Measurements from ENCODE around the gene PANK3.
"Not testable (repeated sequence)": the region's sequence is repeated elsewhere in the genome, so short reads cannot be mapped to it uniquely, and the experiment has no call there.

PANK3 gene

DNA sequence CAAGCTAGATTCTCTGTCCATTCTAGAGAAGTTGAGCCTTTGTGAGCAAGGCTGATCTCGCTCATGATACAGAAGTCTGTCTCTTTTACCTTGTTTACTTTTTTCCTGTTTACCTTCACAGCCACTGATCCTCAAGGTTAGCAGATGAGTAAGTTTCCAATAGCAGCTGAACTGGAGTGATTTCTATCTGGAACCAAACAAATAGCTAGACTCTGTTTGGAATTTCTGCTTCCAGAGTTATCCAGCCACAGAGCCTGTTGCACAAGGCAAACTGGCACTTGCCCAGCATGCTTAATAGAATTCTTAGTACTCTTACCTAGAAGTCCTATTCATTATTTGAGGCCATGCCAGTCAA lies 12.8 kb upstream of the PANK3 start:
- no peak for DNase-seq (ENCODE audit: low read depth in 3 of 3)

DNA sequence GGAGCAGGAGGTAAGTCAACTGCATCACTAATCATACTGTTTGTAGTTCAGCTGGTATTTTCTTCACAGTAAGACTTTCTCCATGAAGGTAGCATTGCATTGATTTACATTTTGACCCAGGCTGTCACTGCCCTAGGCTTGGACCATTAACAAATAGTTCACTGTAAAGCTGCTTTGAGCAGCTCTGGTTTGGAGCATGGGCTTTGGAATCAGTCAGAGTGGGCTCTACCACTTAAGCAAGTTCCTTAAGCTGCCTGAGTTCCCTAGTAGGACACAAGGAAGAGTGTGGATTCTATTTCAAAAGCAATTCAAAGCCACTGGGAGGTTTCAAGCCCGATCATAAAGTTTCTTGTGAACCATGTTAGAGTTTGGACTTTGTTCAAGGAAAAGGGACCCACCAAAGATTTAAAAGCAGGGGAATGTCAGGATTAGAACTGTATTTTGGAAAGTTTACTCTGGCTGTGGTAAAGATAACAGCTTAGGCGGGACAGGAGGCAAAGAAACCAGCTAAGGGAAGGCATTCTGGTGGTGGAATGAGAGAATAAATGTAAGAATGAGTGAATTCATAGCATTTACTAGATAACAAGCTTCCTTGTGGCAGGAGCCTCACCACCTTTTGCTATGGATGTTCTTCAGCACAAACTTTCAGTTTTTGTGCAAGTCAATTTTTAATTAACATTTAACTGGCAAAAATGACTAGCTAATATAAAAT lies 12.3 kb upstream of the PANK3 start:
- no peak for DNase-seq (ENCODE audit: low read depth in 3 of 3)

DNA sequence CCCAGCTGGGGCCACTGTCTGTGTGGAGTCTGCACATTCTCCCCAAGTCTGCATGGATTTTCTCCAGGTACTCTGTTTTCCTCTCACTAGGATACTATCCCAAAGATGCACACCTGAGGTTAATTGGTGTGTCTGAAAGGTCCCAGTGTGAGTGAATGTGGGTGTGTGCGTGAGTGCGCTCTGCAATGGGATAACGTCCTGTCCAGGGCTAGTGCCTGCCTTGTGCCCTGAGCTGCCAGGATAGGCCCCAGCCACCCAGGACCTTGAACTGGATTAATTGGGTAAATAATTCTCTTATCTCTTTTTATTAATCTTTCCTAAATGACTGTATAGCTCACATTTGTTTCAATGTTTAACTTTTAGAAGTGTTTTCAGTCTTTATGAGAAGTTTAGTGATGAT lies 11.5 kb upstream of the PANK3 start:
- DNase-seq (ENCODE audit: low read depth in 3 of 3): no peak

DNA sequence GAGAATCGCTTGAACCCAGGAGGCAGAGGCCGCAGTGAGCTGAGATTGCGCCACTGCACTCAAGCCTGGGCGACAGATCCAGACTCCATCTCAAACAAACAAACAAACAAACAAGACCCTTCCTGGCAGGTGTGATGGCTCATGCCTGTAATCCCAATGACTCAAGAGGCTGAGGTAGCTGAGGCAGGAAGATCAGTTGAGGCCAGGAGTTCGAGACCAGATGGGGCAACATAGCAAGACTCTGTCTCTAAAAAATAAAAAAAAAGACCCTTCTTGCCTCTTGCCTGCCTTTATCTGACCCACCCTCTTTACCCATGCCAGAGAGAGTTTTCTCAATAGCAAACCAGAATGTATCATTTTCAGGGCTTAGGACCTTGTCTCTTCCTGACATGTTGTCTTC lies 8.8 kb upstream of the PANK3 start:
- DNase-seq (ENCODE audit: low read depth in 3 of 3): no peak

DNA sequence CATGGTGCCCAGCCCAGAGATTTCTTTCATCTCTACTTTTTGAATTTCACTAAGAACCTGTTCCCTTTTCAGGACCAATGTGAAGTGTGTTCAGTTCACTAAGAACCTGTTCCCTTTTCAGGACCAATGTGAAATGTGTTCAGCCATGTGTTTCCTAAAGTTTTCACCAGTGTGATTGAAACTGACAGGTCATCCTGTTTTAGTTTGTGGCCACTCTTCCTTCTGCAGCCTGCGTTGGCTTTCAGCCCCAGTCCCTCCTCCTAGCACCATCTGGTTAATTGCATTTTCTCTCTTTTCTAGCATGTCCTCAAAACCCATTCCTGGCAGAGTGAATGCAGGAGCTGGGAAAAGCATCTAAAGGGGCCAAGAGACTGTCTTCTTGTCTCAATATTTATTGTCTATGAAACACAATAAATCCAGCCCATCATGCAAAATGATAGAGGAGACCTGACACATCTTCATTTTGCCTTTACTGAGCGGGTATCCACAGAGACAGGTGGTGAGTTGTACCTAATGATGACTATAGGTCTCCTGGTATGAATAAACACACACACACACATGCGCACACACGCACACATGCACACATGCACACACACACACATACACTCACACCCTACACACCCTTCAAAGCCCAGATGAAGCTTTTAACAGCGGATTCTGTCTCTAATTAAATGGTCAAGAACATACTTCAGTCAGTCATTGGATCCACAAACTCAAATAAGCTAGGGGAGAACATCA lies 6.1 kb upstream of the PANK3 start:
- no peak for DNase-seq (ENCODE audit: low read depth in 3 of 3)

DNA sequence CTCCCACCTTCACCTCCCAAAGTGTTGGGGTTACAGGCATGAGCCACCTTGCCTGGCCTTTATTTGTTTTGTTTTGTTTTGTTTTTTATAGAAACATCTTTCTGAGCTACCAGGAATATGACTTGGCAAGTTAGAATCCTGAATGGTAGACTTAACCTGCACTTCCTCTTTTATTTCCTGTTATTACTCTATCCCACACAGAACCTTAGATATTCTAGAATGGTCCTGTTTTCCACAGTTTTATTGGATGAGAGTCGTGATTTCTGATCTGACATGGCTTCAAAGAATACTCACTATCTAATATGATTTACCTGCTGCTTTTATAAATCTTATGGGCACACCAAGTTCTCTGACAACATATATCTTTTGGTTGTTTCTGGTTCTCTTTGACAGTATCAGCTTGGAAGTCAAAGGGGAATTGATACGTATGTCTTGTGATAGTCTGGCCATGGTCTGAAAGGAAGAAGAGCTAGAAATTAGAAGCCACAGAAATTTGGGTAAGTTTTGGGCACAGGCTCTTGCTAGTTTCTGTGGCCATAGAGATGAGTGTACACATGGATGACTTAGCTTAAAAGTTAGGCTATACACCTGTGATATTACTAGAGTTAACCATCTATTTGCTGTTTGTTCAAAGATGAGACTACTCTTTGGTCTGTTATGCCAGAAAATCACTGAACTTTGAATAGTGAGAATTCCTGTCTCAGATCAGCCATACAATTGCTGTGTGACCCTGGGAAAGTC lies 4.7 kb upstream of the PANK3 start:
- DNase-seq (ENCODE audit: low read depth in 3 of 3): no peak

DNA sequence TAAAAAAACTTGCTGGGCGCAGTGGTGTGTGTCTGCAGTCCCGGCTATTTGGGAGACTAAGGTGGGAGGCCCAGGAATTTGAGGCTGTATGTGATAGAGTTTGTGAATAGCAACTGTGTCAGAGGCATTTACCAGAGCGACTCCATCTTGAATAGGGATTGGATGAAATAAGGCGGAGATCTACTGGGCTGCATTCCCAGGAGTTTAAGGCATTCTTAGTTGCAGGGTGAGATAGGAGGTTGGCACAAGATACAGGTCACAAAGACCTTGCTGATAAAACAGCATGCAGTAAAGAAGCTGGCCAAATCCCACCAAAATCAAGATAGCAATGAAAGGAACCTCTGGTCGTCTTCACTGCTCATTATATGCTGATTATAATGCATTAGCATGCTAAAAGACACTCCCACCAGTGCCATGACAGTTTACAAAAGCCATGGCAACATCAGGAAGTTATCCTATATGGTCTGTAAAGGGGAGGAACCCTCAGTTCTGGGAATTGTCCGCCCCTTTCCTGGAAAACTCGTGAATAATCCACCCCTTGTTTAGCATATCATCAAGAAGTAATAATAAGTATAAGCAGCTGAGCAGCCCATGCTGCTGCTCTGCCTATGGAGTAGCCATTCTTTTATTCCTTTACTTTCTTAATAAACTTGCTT lies 1.8 kb upstream of the PANK3 start:
- not testable (repeated sequence) for DNase-seq (ENCODE audit: low read depth in 3 of 3)

DNA sequence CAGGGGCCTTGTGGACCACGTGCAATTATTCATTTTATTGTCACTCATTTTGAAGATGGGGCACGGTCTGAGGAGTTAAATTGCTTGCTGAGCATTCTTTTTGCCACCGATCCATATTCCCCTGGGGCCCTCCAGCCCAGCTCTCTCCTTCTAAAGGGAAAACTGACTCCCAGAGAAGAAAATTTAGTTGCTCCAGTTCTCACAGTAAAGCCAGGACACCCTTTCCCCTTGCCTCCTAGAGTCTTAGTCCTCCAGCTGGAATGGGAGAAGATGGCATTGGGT lies 1.0 kb upstream of the PANK3 start:
- no peak for DNase-seq (ENCODE audit: low read depth in 3 of 3)

DNA sequence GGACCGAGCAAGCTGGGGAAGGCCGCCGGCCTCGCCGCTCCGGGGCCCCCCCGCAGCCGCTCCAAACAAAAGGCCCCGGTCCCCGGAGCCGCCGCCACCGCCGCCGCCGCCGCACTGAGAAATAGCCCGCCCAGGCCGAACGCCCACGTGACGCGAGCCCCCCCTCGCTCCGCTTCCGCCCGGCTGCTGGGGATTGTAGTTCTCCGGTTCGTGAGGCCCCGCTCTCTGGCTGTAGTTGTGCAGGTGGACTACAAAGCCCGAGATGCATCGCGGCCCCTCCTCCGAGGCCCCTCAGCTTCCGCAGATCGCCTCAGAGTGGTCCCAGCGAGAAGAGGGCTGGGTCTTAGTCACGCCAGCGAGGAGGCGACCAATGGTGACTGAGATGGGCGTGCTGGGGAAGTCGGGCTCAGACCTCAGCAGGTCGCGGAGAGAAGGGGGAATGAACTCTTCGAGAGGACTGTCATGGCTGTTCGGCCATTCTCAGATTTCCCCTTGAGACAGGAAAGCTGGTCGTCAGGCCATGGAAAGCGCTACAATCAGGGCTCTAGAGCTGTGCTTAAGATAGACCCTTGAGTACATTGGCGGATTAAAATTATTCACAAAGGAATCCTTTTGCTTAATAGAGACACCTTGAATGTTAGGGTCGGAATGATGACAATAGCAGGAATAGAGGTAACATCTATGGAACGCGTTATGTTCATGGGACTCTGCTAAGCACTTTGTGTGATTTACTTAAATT lies 489 bp upstream of the PANK3 start:
- DNase-seq (ENCODE audit: low read depth in 3 of 3): peak; percentile 95 to 96 (median 95)

DNA sequence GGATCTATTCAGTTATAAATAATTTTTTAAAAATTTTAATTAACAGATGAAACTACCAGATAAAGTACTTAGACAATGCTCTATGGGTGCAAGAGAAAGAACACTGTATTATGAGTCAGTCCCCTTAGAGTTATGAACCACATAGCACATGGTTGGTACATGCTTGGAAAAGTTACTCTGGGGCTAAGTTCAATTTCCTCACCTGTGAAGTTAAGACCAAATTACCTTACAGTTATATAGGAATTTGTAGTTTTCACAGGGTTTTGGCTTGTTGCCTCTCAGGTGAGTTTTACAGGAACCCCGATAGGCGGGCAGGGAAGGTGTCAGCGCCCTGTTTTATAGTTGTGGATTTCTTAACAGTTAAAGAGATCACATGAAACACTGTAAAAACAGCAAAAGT lies 1.2 kb downstream of the PANK3 start:
- no peak for DNase-seq (ENCODE audit: low read depth in 3 of 3)

DNA sequence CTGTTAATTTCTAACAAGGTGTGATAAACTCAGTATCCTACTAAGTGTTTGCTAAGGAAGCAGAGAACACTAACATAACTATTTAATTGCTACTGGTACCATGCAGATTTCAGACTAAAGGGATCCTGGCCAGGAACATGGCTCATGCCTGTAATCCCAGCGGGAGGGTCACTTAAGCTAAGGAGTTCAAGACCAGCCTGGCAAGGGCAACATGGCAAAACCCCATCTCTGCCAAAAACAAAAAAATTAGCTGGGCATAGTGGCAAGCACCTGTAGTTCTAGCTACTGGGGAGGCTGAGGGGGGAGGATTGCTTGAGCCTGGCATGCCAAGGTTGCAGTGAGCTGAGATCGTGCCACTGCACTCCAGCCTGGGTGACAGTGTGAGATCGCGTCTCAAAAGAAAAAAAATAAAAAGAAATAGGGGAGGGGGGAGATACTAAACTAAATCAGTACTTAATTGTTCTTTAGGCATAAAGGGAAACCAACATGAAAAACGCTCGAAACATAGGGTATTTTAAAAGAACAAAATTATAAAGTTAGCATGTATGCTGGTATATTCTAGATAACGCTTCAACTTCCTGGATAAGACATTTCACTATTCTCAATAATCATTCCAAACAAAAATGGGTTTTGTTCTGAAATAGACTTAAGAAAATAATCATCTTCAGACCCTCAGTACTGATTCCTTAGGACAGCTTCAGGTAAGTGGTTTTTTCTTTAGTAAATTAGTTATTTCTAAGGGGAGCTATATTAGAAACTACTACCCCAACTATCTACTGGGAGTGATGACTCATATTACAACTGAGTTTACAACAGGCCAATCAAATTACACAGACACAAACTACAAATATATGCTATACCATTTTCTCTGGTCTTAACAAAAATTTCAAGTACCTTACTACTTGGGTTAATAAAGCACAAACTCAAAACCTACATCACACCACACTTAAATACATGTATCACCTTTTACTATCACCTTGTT lies 3.5 kb downstream of the PANK3 start:
- no peak for DNase-seq (ENCODE audit: low read depth in 3 of 3)

DNA sequence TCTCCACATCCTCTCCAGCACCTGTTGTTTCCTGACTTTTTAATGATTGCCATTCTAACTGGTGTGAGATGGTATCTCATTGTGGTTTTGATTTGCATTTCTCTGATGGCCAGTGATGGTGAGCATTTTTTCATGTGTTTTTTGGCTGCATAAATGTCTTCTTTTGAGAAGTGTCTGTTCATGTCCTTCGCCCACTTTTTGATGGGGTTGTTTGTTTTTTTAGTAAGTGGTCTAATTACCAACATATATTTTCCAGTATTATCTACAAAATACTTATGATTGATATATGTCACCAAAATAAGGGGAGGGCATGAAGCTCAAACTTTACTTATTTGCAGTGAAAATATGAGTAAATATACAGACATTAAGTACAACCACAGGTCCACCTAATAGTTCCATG lies 5.0 kb downstream of the PANK3 start:
- not testable (repeated sequence) for DNase-seq (ENCODE audit: low read depth in 3 of 3)

DNA sequence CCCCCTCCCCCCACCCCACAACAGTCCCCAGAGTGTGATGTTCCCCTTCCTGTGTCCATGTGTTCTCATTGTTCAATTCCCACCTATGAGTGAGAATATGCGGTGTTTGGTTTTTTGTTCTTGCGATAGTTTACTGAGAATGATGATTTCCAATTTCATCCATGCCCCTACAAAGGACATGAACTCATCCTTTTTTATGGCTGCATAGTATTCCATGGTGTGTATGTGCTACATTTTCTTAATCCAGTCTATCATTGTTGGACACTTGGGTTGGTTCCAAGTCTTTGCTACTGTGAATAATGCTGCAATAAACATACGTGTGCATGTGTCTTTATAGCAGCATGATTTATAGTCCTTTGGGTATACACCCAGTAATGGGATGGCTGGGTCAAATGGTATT lies 5.5 kb downstream of the PANK3 start:
- not testable (repeated sequence) for DNase-seq (ENCODE audit: low read depth in 3 of 3)

DNA sequence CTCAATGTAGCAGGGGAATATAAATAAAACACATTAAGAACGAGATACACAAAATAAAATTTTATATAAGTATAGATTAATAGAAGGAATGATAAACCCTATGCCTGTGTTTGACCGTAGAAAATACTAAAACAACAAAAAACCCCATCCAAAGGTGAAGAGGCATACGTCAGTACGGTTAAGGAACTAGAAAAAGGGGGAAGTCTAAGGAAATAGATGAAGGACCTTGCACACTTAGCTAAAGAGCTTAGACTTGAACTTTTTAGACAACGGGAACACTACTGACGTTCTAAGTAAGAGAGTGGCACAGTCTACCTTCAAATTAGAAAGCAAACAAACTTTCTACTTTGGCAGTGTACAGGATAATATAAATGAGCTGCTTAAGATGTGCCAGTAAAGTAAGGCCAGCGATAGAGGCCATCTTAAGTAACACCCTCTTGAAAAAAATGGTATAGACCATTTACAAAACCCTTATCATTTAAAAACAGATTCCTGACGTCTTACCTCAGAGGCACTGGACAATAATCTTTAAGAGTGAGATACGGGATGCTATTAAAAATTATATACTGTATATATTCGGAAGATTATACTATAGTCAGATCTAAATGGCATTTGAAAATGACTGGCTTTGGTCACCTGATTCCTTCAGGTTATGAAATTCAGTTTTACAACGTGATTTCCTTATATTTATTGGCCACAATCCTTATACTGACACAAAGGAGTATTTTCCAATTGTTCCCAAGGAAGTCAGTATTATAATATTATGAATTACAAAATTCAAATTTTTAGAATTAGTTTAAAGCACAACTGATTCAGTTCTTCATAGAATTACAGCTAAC lies 8.5 kb downstream of the PANK3 start:
- no peak for DNase-seq (ENCODE audit: low read depth in 3 of 3)

DNA sequence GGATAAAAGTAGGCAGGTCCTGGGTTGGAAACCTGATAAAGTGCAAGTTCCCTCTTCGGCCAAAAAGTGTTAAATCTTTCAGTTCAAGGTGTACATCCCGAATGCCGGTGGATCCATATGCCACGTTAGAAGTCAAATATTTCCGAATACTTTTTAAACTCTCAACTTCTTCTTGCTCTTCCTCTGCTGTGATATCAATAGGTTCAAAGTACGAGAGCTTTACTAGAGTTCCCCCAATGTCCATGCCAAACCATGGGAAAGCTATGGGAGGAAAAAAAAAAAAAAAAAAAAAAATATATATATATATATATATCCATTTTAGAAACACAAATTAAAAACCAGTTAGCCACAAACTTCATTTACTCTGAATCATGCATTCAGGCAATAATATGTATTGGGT lies 10.4 kb downstream of the PANK3 start:
- DNase-seq (ENCODE audit: low read depth in 3 of 3): no peak

DNA sequence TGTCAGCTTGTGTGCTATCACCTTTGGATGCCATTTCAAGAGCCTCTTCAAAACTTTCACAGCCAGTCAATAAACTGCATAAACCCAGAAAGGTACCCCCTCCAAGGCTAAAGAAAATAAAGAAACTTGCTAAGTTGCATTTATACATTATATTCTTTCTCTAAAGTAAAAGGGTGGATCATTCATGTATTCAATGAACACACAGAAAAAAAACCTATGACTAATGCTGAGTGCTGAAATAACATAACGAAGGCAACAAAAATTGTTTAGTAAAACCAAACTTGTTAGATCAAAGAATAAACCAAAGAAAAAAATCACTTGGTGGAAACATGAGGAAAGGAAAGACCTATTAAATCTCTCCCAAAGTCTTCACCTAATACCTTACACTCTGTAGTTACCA lies 15.2 kb downstream of the PANK3 start:
- no peak for DNase-seq (ENCODE audit: low read depth in 3 of 3)

DNA sequence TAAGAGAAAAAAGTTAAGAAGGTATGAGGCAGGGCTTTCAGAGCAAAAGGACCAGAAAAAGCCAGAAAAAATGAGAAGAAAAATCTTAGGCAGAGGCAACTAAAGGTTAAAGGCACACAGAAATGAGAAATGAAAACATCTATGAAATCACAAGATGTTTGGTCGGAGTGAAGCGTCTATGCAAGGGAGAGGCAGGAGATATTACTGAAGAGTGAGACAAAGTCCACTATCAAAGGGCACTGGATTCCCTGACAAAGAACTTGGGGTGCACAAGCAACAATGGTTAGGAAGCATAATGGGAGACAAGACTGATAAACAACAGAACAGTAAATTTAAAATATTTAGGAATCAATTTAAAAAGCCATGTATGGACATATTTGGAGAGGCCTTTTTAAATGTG lies 16.9 kb downstream of the PANK3 start:
- DNase-seq (ENCODE audit: low read depth in 3 of 3): no peak

DNA sequence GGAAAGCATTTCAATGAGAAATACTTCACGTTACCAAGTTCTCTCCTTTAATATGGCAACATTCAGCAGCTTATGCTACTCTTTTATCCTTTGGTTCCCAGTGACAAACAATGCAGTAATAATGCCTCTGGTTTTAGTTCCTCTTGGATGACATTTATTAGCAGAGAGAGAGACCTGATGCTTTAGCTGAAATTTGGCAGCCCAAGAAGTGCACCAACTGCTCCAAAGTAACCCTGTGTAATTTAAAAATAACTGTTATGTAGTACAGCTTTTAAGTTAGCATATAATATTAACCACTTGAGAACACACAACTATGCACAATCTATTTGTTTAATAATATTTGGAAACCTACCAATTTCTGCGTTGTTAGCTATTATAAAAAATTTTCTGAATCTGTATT lies 21.8 kb downstream of the PANK3 start:
- DNase-seq (ENCODE audit: low read depth in 3 of 3): no peak

DNA sequence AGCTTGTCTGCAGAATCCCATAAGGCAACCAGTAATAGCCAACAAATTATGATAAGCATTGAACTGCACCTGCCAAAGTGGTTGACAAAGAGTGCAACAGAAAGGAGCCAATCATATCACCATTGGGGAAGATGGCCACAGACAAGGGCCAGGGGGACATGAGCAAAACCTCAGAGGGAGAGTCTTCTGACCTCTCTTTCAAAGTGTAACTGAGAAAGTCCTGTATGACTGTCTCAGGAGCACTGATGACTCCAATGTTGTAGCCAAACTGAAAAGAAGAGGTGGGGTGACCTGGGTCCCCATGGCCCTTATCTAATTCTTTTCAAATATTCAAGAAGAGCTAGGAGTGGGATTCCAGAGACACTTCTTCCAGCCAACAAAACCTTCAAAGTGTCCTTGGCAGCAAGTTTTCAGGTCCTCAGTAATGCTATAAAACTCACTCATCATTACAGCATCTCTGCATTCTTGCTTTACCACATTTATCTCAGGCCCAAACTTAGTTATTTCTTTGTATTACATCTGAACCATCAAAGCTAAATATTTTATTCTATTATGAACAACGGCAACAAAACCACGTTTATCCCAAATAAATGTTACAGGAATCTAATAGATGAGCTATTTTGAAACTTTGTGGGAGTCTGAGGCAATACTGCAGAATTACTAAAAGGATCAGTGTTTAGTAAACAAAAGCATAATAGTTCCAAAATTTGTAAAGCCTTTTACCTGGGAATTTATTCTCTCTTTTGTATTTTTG lies 25.6 kb downstream of the PANK3 start:
- DNase-seq (ENCODE audit: low read depth in 3 of 3): no peak

Data from stimulated activated CD4-positive, alpha-beta T cell treated with anti-CD3 and anti-CD28 coated beads, TNF-alpha, amount 100 ng/mL, for 24 hours (primary cell).